ENCODE measurements around the gene TTF1. TPM values are rescaled to one million over a fixed set of nuclear protein-coding genes. Genes with fewer than 3 reads are reported as not detected.

The TTF1 gene
- total RNA-seq, 2 experiments from 2014 or later = 12.4 to 12.8 TPM

GRCh38 chr9:132426639-132427414 is 20.2 kb upstream of the TTF1 start:
- no peak for TF ChIP-seq CTCF (IDR thresholded peaks at IDR 0.05)
- Mint-ChIP-seq H3K4me3 (no peak overlapping the region), H3K9me3 (no peaks in the 10 kb centered on the region), H3K27ac (no peak overlapping the region), H3K36me3 (ENCODE audit: low read depth) (no peaks in the 10 kb centered on the region), H3K27me3 (peaks cover 81% of the 10 kb centered on the region), H3K4me1 (ENCODE audit: low read depth) (no peaks in the 10 kb centered on the region)
- DNase-seq (no peak), ATAC-seq (ENCODE audit: poor library complexity) (no peak)
- POLR2A ChIA-PET = no interaction called here
- CTCF ChIA-PET = no interaction called here
- no peaks in the 10 kb centered on the region for H3K36me3 ChIP-seq (ENCODE audit: insufficient read depth, low read length)
- H3K4me3 ChIP-seq (ENCODE audit: low read length) = no peak overlapping the region
- H3K27ac ChIP-seq (ENCODE audit: low read depth in 1 of 2, low read length in 2 of 2) = no peak overlapping the region
- H3K27me3 ChIP-seq (ENCODE audit: control insufficient read depth in 1 of 2, insufficient read depth in 2 of 2, low read length in 2 of 2) = peaks cover 10 to 43% of the 10 kb centered on the region in 2 experiments
- no peaks in the 10 kb centered on the region for H3K9me3 ChIP-seq (ENCODE audit: control insufficient read depth in 1 of 2, insufficient read depth in 1 of 2, low read length in 2 of 2)
- no peaks in the 10 kb centered on the region for H3K4me1 ChIP-seq (ENCODE audit: insufficient read depth, low read length)
- intact Hi-C loops (cut with DNase I, micrococcal nuclease) = no loop called here

- peaks cover 10 to 41% of the 10 kb centered on the region in 2 experiments for H3K27me3 ChIP-seq (ENCODE audit: control insufficient read depth in 1 of 2, insufficient read depth in 2 of 2, low read length in 2 of 2)
- H3K9me3 ChIP-seq (ENCODE audit: control insufficient read depth in 1 of 2, insufficient read depth in 1 of 2, low read length in 2 of 2) = no peaks in the 10 kb centered on the region
- no peaks in the 10 kb centered on the region for H3K36me3 ChIP-seq (ENCODE audit: insufficient read depth, low read length)
- no peak for DNase-seq
- no peak for ATAC-seq (ENCODE audit: poor library complexity)
- H3K4me3 Mint-ChIP-seq = no peak overlapping the region
- H3K4me1 Mint-ChIP-seq (ENCODE audit: low read depth) = no peaks in the 10 kb centered on the region
- H3K27ac Mint-ChIP-seq = no peak overlapping the region
- H3K9me3 Mint-ChIP-seq = no peaks in the 10 kb centered on the region
- H3K36me3 Mint-ChIP-seq (ENCODE audit: low read depth) = no peaks in the 10 kb centered on the region
- H3K4me3 ChIP-seq (ENCODE audit: low read length) = no peak overlapping the region
- ChIA-PET CTCF (no interaction called here), POLR2A (no interaction called here)
- no peaks in the 10 kb centered on the region for H3K4me1 ChIP-seq (ENCODE audit: insufficient read depth, low read length)
- H3K27me3 Mint-ChIP-seq = peaks cover 72% of the 10 kb centered on the region
- no peak overlapping the region for H3K27ac ChIP-seq (ENCODE audit: low read depth in 1 of 2, low read length in 2 of 2)
- TF ChIP-seq CTCF (IDR thresholded peaks at IDR 0.05) = no peak
- intact Hi-C loops (cut with DNase I, micrococcal nuclease) = no loop called here
Observed at GRCh38 chr9:132425675-132426062, 19.0 kb upstream of the TTF1 start.

- Histone ChIP-seq H3K4me3 (ENCODE audit: low read length) (no peak overlapping the region), H3K9me3 (ENCODE audit: control insufficient read depth in 1 of 2, insufficient read depth in 1 of 2, low read length in 2 of 2) (no peaks in the 10 kb centered on the region), H3K27me3 (ENCODE audit: control insufficient read depth in 1 of 2, insufficient read depth in 2 of 2, low read length in 2 of 2) (peaks cover 10 to 41% of the 10 kb centered on the region in 2 experiments), H3K36me3 (ENCODE audit: insufficient read depth, low read length) (no peaks in the 10 kb centered on the region), H3K27ac (ENCODE audit: low read depth in 1 of 2, low read length in 2 of 2) (no peak overlapping the region), H3K4me1 (ENCODE audit: insufficient read depth, low read length) (no peaks in the 10 kb centered on the region)
- Mint-ChIP-seq H3K4me1 (ENCODE audit: low read depth) (no peaks in the 10 kb centered on the region), H3K27me3 (peaks cover 70% of the 10 kb centered on the region), H3K4me3 (no peak overlapping the region), H3K9me3 (no peaks in the 10 kb centered on the region), H3K27ac (no peak overlapping the region), H3K36me3 (ENCODE audit: low read depth) (no peaks in the 10 kb centered on the region)
- intact Hi-C loops (cut with DNase I, micrococcal nuclease) = no loop called here
- no peak for DNase-seq
- ChIA-PET CTCF (no interaction called here), POLR2A (no interaction called here)
- no peak for TF ChIP-seq CTCF (IDR thresholded peaks at IDR 0.05)
- ATAC-seq (ENCODE audit: poor library complexity) = no peak
Observed at GRCh38 chr9:132424857-132425674, 18.4 kb upstream of the TTF1 start.
